Large intestine (tissue), 3 donors: ENCODE data around the gene AIP. TPM values are rescaled to one million over a fixed set of nuclear protein-coding genes. Genes with fewer than 3 reads are reported as not detected.

ENCODE experiments used
- DNase-seq, 2 donors: peaks; one replicate each; pipeline versions ENCODE4 v3.0.0 to v3.0.0-alpha.2; 2013
- H3K27ac ChIP-seq: one replicate; pipeline ENCODE4 v1.5.1; 2013; ENCODE audit warnings: low read length
- H3K27me3 ChIP-seq: 2 replicates; pipeline ENCODE4 v1.6.1; 2013; ENCODE audit warnings: low read length; ENCODE audit not compliant: control insufficient read depth, insufficient read depth
- H3K36me3 ChIP-seq: 2 replicates; pipeline ENCODE4 v1.6.1; 2013; ENCODE audit warnings: low read length; ENCODE audit not compliant: control insufficient read depth, insufficient read depth
- H3K4me1 ChIP-seq: one replicate; pipeline ENCODE4 v1.6.1; 2013; ENCODE audit warnings: low read length; ENCODE audit not compliant: control insufficient read depth, insufficient read depth
- H3K4me3 ChIP-seq: one replicate; pipeline ENCODE4 v1.5.1; 2013; ENCODE audit warnings: low read length
- H3K9me3 ChIP-seq: one replicate; pipeline ENCODE4 v1.6.1; 2013; ENCODE audit warnings: mild to moderate bottlenecking, low read depth, low read length, moderate library complexity; ENCODE audit not compliant: control insufficient read depth
- WGBS: methylation state at CpG from one replicate; pipeline ENCODE4 v1.1.5; 2013; ENCODE audit warnings: low lambda C conversion rate; ENCODE audit not compliant: insufficient coverage; 5-methylcytosine and 5-hydroxymethylcytosine counted together
- polyA plus RNA-seq: library from polyadenylated mRNA; unstranded; fragments of 120-200 nt; gene quantifications from one replicate; pipeline ENCODE4 v1.2.1, GENCODE V29; 2013

The AIP gene
- polyA plus RNA-seq, 1 donor, result 48.0 TPM

GRCh38 chr11:67503119-67504004 is 20.5 kb downstream of the AIP start:
- no CpG with 5 or more reads among the region's 19 CpGs for WGBS
- DNase-seq, result no peak
- no peaks in the 10 kb centered on the region for H3K9me3 ChIP-seq
- H3K4me3 ChIP-seq, result peak overlapping the region; percentile 41
- H3K27ac ChIP-seq, result no peak overlapping the region
- peaks cover 43% of the 10 kb centered on the region for H3K36me3 ChIP-seq
- H3K4me1 ChIP-seq, result peaks cover 34% of the 10 kb centered on the region
- peaks cover 3% of the 10 kb centered on the region for H3K27me3 ChIP-seq

DNA sequence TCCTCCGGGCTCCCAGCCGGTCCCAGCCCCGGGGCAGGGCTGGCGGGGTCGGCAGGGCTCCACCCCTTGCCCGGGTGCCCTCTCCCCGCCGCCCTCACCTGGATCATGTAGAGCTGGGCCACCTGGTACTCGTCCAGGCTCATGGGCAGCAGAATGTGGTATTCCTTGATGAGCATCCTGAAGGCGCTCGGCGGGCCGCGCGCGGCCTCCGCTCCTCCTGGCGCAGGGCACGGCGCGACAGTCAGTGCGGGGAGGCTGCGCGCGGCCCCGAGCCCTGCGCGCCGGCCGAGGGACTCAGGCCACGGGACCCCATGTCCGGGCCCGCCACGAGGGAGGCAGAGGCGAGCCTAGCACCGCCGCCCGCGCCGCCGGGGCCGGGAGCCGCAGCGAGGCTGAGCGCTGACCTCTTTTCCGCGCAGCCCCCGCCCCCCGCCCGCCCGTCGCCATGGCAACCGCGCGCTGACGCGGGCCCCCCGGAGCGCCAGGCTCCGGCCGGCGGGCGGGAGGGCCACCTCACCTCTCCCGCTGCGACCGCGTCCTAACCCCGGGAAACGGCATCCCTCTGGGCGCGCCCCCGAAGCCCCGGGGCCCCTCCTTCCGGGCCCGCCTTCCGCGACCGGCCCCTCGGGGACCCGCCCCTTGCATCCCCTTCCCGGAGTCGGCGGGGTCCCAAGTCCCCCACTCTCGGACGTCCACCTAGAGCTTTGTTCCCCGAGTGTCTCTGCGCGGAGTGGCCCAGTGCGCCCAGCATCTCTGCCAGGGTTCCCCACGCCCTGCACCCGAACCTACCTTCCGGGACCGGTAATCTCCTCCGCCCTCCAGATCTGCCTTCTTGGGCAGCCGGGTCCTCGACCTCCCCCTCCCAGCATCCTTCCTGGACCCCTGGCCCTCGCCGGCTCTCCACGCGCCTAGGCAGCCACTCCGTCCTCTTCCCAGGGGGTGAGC is 21.5 kb downstream of the AIP start:
- H3K36me3 ChIP-seq, result peaks cover 34% of the 10 kb centered on the region
- no peaks in the 10 kb centered on the region for H3K9me3 ChIP-seq
- WGBS, result no CpG with 5 or more reads among the region's 101 CpGs
- peaks cover 40% of the 10 kb centered on the region for H3K4me1 ChIP-seq
- peak overlapping the region; percentile 84 for H3K4me3 ChIP-seq
- DNase-seq, result peak in 1 of 2 donors; percentile 51
- H3K27me3 ChIP-seq, result peaks cover 3% of the 10 kb centered on the region
- H3K27ac ChIP-seq, result peak overlapping the region; percentile 88

GRCh38 chr11:67504950-67505581 is 22.2 kb downstream of the AIP start, which contains the start of gene PITPNM1:
Gene PITPNM1 (minus strand): TSS chr11:67505363. CDS start chr11:67504180, 1,183 bp downstream.
- Histone ChIP-seq H3K4me3 (peak within 1 kb of the TSS; percentile 84), H3K4me1 (peaks cover 48% of the 10 kb centered on the region), H3K27me3 (peaks cover 3% of the 10 kb centered on the region), H3K27ac (peak within 1 kb of the TSS; percentile 94), H3K9me3 (no peaks in the 10 kb centered on the region), H3K36me3 (peaks cover 28% of the 10 kb centered on the region)
- DNase-seq, result peak; percentile 53 to 82
- no CpG with 5 or more reads among the region's 58 CpGs for WGBS

GRCh38 chr11:67505605-67506396 is 23.0 kb downstream of the AIP start:
- Histone ChIP-seq H3K4me3 (peak overlapping the region; percentile 70), H3K4me1 (peaks cover 53% of the 10 kb centered on the region), H3K27ac (peak overlapping the region; percentile 94), H3K36me3 (peaks cover 23% of the 10 kb centered on the region), H3K27me3 (peaks cover 3% of the 10 kb centered on the region), H3K9me3 (no peaks in the 10 kb centered on the region)
- no CpG with 5 or more reads among the region's 17 CpGs for WGBS
- DNase-seq, result peak; percentile 95 to 98

DNA sequence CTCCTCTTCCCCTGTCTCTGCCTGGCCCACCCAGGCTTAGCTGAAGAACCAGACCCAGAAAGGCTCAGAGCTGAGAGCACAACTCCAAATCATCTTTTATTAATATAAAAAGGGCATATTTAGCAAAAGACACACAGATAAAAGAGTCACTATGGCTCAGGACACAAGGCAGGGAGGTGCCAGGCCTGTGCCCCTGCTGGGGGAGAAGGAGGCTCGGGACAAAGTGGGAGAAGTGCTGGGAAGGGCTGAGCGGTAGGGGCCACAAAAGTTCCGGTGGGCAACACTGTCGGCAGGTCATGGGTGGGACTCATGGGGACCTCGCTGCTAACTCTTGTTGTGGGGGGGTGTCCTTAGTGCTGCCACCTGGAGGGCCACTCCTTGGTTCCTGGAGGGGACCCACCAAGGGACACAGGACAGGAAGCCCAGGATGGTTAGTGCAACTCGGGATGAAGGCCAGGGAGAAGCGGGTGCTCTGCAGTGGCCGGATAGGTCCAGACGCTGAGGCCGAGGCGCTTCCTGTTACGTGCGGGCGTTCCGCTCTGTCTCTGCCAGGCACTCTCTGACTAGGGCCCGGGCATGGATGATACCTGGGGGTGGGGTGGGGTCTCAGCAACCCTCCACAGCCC is 23.7 kb downstream of the AIP start:
- DNase-seq, result no peak
- Histone ChIP-seq H3K36me3 (peaks cover 18% of the 10 kb centered on the region), H3K4me3 (peak overlapping the region; percentile 70), H3K27me3 (peaks cover 3% of the 10 kb centered on the region), H3K4me1 (peaks cover 57% of the 10 kb centered on the region), H3K9me3 (no peaks in the 10 kb centered on the region), H3K27ac (peak overlapping the region; percentile 94)
- WGBS, result no CpG with 5 or more reads among the region's 16 CpGs

GRCh38 chr11:67507242-67507863 is 24.5 kb downstream of the AIP start:
- H3K4me1 ChIP-seq, result peaks cover 57% of the 10 kb centered on the region

GRCh38 chr11:67507864-67508485 is 25.1 kb downstream of the AIP start, which contains the start of gene CDK2AP2:
Gene CDK2AP2 (minus strand): TSS chr11:67508162. CDS start chr11:67508082, 80 bp downstream.
- Histone ChIP-seq H3K4me1 (peaks cover 57% of the 10 kb centered on the region), H3K36me3 (peaks cover 8% of the 10 kb centered on the region)
- WGBS, result no CpG with 5 or more reads among the region's 57 CpGs

More at GRCh38 chr11:67507242-67507863, 24.5 kb downstream of the AIP start:
- peak overlapping the region; percentile 94 for H3K27ac ChIP-seq
- H3K4me3 ChIP-seq, result peak overlapping the region; percentile 70
- H3K9me3 ChIP-seq, result no peaks in the 10 kb centered on the region
- peak; percentile 25 to 68 for DNase-seq
- WGBS, result no CpG with 5 or more reads among the region's 33 CpGs
- H3K36me3 ChIP-seq, result peaks cover 10% of the 10 kb centered on the region
- peaks cover 3% of the 10 kb centered on the region for H3K27me3 ChIP-seq

DNA sequence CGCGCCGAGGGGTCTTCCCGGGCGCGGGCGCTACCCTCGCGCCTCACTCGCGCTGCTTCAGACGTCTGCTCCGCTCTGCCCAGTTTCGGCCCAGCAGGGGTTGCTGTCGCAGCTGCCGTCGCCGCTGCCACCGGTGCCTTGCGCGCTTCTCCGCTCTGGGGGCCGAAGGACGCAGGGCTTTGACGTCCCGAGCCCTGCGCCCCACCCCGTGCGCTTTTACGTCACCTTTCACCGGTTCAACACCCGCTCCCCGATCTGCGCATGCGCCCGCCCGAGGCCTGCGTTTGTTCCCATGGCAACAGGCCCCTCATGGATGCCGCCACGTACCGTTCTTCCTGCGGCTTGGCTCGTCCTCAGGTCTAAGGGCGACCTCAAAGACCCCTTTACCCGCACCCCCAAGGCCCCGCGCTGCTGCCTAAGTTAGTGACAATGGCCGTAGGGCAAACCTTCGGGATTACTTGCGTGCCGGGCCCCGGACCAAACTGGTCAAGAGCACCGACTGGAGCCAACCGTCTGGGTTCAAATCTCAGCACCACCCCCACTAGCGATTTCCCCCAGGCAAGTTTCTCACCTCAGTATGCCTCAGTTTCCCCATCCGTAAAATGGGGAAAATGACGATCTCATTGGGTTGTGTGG is 25.8 kb downstream of the AIP start:
- Histone ChIP-seq H3K27ac (peak overlapping the region; percentile 94), H3K9me3 (no peaks in the 10 kb centered on the region), H3K36me3 (peaks cover 8% of the 10 kb centered on the region), H3K4me1 (peaks cover 53% of the 10 kb centered on the region), H3K4me3 (peak overlapping the region; percentile 70), H3K27me3 (peaks cover under 1% of the 10 kb centered on the region)
- no CpG with 5 or more reads among the region's 57 CpGs for WGBS
- DNase-seq, result peak; percentile 98 to 99

More at GRCh38 chr11:67507864-67508485, 25.1 kb downstream of the AIP start, which contains the start of gene CDK2AP2:
- Histone ChIP-seq H3K4me3 (peak within 1 kb of the TSS; percentile 70), H3K9me3 (no peaks in the 10 kb centered on the region), H3K27ac (peak within 1 kb of the TSS; percentile 94), H3K27me3 (peaks cover 3% of the 10 kb centered on the region)
- peak; percentile 99 to 100 for DNase-seq
